H9 (cell line): ENCODE data around the gene SLC52A3. TPM values are rescaled to one million over a fixed set of nuclear protein-coding genes. Genes with fewer than 3 reads are reported as not detected.
A peak's percentile ranks its signal among the peaks of the same experiment; 100 is the strongest.

Source experiments
- DNase-seq: peaks from one replicate; pipeline ENCODE4 v3.0.0-alpha.2; 2017
- H2AFZ ChIP-seq: one replicate; pipeline ENCODE4 v1.6.1; 2013; ENCODE audit warnings: mild to moderate bottlenecking, low read length, control low read depth, moderate library complexity
- H2AK5ac ChIP-seq: 2 replicates; pipeline ENCODE4 v1.6.1; 2013; ENCODE audit warnings: low read length, control low read depth, mixed read lengths; ENCODE audit not compliant: insufficient read length
- H2BK120ac ChIP-seq: one replicate; pipeline ENCODE4 v1.6.1; 2013; ENCODE audit warnings: low read depth, mild to moderate bottlenecking, low read length, control low read depth, inconsistent platforms; ENCODE audit not compliant: poor library complexity, severe bottlenecking
- H2BK12ac ChIP-seq: 2 replicates; pipeline ENCODE4 v1.6.1; 2013; ENCODE audit warnings: low read length, control low read depth, mixed read lengths, low read depth; ENCODE audit not compliant: insufficient read length
- H2BK15ac ChIP-seq: 2 replicates; pipeline ENCODE4 v1.6.1; 2013; ENCODE audit warnings: low read depth, low read length, control low read depth
- H2BK20ac ChIP-seq: one replicate; pipeline ENCODE4 v1.6.1; 2013; ENCODE audit warnings: low read depth, mild to moderate bottlenecking, low read length, control low read depth, inconsistent platforms; ENCODE audit not compliant: poor library complexity, severe bottlenecking
- H2BK5ac ChIP-seq: 2 replicates; pipeline ENCODE4 v1.6.1; 2013; ENCODE audit warnings: low read length, control low read depth, mixed read lengths; ENCODE audit not compliant: insufficient read length
- H3K14ac ChIP-seq: 2 replicates; pipeline ENCODE4 v1.6.1; 2013; ENCODE audit warnings: low read length, control low read depth; ENCODE audit not compliant: insufficient read depth
- H3K18ac ChIP-seq: 2 replicates; pipeline ENCODE4 v1.6.1; 2013; ENCODE audit warnings: low read depth, mild to moderate bottlenecking, mixed read lengths, low read length, control low read depth; ENCODE audit not compliant: insufficient read length
- H3K23ac ChIP-seq: 2 replicates; pipeline ENCODE4 v1.6.1; 2013; ENCODE audit warnings: low read length, control low read depth, mixed read lengths, low read depth; ENCODE audit not compliant: insufficient read length
- H3K23me2 ChIP-seq: 2 replicates; pipeline ENCODE4 v1.6.1; 2013; ENCODE audit warnings: low read depth, mild to moderate bottlenecking, mixed read lengths, low read length, control low read depth; ENCODE audit not compliant: insufficient read length, poor library complexity, severe bottlenecking
- H3K27ac ChIP-seq: 2 replicates; pipeline ENCODE4 v1.5.1; 2013; ENCODE audit warnings: low read length, control low read depth, mixed read lengths, low read depth; ENCODE audit not compliant: insufficient read length
- H3K27me3 ChIP-seq: 2 replicates; pipeline ENCODE4 v1.6.1; 2013; ENCODE audit warnings: low read length, control low read depth, inconsistent platforms; ENCODE audit not compliant: insufficient read depth
- H3K4ac ChIP-seq: 2 replicates; pipeline ENCODE4 v1.6.1; 2013; ENCODE audit warnings: low read depth, mild to moderate bottlenecking, control low read depth, inconsistent platforms, low read length, moderate library complexity
- H3K4me1 ChIP-seq: 2 replicates; pipeline ENCODE4 v1.6.1; 2013; ENCODE audit warnings: low read length, control low read depth, inconsistent platforms; ENCODE audit not compliant: insufficient read depth
- H3K4me2 ChIP-seq: 2 replicates; pipeline ENCODE4 v1.6.1; 2013; ENCODE audit warnings: low read length, control low read depth, mixed read lengths; ENCODE audit not compliant: insufficient read length, insufficient read depth
- H3K56ac ChIP-seq: 2 replicates; pipeline ENCODE4 v1.6.1; 2013; ENCODE audit warnings: low read depth, mild to moderate bottlenecking, mixed read lengths, low read length, control low read depth; ENCODE audit not compliant: insufficient read length
- H3K79me1 ChIP-seq: 2 replicates; pipeline ENCODE4 v1.6.1; 2013; ENCODE audit warnings: low read depth, mild to moderate bottlenecking, moderate library complexity, low read length, control low read depth, inconsistent platforms; ENCODE audit not compliant: insufficient read depth, poor library complexity, severe bottlenecking
- H3K79me2 ChIP-seq: 2 replicates; pipeline ENCODE4 v1.6.1; 2013; ENCODE audit warnings: low read length, control low read depth, inconsistent platforms; ENCODE audit not compliant: insufficient read depth
- H3K9ac ChIP-seq: 2 replicates; pipeline ENCODE4 v1.6.1; 2013; ENCODE audit warnings: low read length, control low read depth, mixed read lengths; ENCODE audit not compliant: insufficient read length; ENCODE audit errors: extremely low read depth
- H3K9me3 ChIP-seq: one replicate; pipeline ENCODE4 v1.6.1; 2013; ENCODE audit warnings: low read depth, low read length, inconsistent platforms; ENCODE audit not compliant: control insufficient read depth
- H3T11ph ChIP-seq: one replicate; pipeline ENCODE4 v1.6.1; 2013; ENCODE audit warnings: mild to moderate bottlenecking, low read length, control low read depth, inconsistent platforms
- H4K20me1 ChIP-seq: one replicate; pipeline ENCODE4 v1.6.1; 2013; ENCODE audit not compliant: control insufficient read depth, insufficient read length, insufficient read depth
- H4K5ac ChIP-seq: 2 replicates; pipeline ENCODE4 v1.6.1; 2013; ENCODE audit warnings: low read depth, mild to moderate bottlenecking, mixed read lengths, low read length, control low read depth; ENCODE audit not compliant: insufficient read length
- H4K8ac ChIP-seq: replicated peaks from 2 replicates; pipeline ENCODE4 v1.6.1; 2013; ENCODE audit warnings: low read length, control low read depth, mixed read lengths, low read depth; ENCODE audit not compliant: insufficient read length
- H4K91ac ChIP-seq: 2 replicates; pipeline ENCODE4 v1.6.1; 2013; ENCODE audit warnings: low read depth, mild to moderate bottlenecking, moderate library complexity, mixed read lengths, low read length, control low read depth; ENCODE audit not compliant: insufficient read length
- H3K27ac Mint-ChIP-seq, 3 experiments: 2 replicates in 2 of 3; 3 replicates in 1 of 3; pipeline ENCODE4 v1.8.0; 2020 to 2021; ENCODE audit warnings: mixed read lengths in 3 of 3, mild to moderate bottlenecking in 1 of 3, moderate library complexity in 1 of 3
- H3K27me3 Mint-ChIP-seq: 2 replicates; pipeline ENCODE4 v1.8.0; 2021; ENCODE audit warnings: low read depth, mild to moderate bottlenecking, moderate library complexity, mixed read lengths
- H3K36me3 Mint-ChIP-seq, 3 experiments: 2 replicates in 2 of 3; 3 replicates in 1 of 3; pipeline ENCODE4 v1.8.0; 2020 to 2021; ENCODE audit warnings: low read depth in 3 of 3, mixed read lengths in 3 of 3; ENCODE audit not compliant: insufficient read depth in 1 of 3
- H3K4me1 Mint-ChIP-seq, 2 experiments: 2 replicates each; pipeline ENCODE4 v1.8.0; 2020; ENCODE audit warnings: mixed read lengths in 2 of 2
- H3K4me3 Mint-ChIP-seq, 2 experiments: 2 replicates in 1 of 2; 3 replicates in 1 of 2; pipeline ENCODE4 v1.8.0; 2020 to 2021; ENCODE audit warnings: mild to moderate bottlenecking in 2 of 2, mixed read lengths in 2 of 2, moderate library complexity in 1 of 2
- H3K9me3 Mint-ChIP-seq, 2 experiments: 2 replicates in 1 of 2; 3 replicates in 1 of 2; pipeline ENCODE4 v1.8.0; 2020; ENCODE audit warnings: mild to moderate bottlenecking in 2 of 2, mixed read lengths in 2 of 2, moderate library complexity in 1 of 2
- CTCF ChIP-seq: fragments of 200-600 bp; sonication (generic); conservative IDR thresholded peaks from 3 replicates; pipeline ENCODE4 v1.8.0; 2021; ENCODE audit warnings: antibody characterized with exemption, mild to moderate bottlenecking
- WGBS: extraction: QIAGEN DNeasy Blood & Tissue Kit; methylation state at CpG from one replicate; pipeline ENCODE4 v1.1.7; 2013; ENCODE audit warnings: missing lambda C conversion rate, low lambda C conversion rate, mixed read lengths; ENCODE audit not compliant: insufficient read length; ENCODE audit errors: extremely low coverage; 5-methylcytosine and 5-hydroxymethylcytosine counted together
- total RNA-seq: library from RNA; stranded (reverse); gene quantifications from 2 replicates; pipeline ENCODE4 v1.2.1, GENCODE V29; 2021

The SLC52A3 gene
- total RNA-seq, 1 experiment from 2014 or later = 3.3 TPM

- no CpG with 5 or more reads among the region's 19 CpGs for WGBS
- H3K27ac Mint-ChIP-seq = no peak overlapping the region
- H3K79me1 ChIP-seq = no peaks in the 10 kb centered on the region
- no peak overlapping the region for H3K27ac ChIP-seq
- H4K20me1 ChIP-seq = no peaks in the 10 kb centered on the region
- H3K4me2 ChIP-seq = no peak overlapping the region
- no peak overlapping the region for H2AFZ ChIP-seq
- H4K91ac ChIP-seq = no peak overlapping the region
- H3K27me3 Mint-ChIP-seq = peaks cover 34% of the 10 kb centered on the region
- peaks cover 21 to 22% of the 10 kb centered on the region in 2 experiments for H3K9me3 Mint-ChIP-seq
- no peak overlapping the region for H2BK15ac ChIP-seq
- no peaks in the 10 kb centered on the region for H3K9me3 ChIP-seq
- DNase-seq = no peak
- H4K5ac ChIP-seq = no peak overlapping the region
- no peaks in the 10 kb centered on the region for H3K79me2 ChIP-seq
- no peak overlapping the region for H2BK5ac ChIP-seq
- H3K4me1 Mint-ChIP-seq = peaks cover 9 to 33% of the 10 kb centered on the region in 2 experiments
- H2BK120ac ChIP-seq = no peak overlapping the region
- no peak overlapping the region for H3K18ac ChIP-seq
- H3K23ac ChIP-seq = no peak overlapping the region
- peaks cover 3% of the 10 kb centered on the region for H3K23me2 ChIP-seq
- H2AK5ac ChIP-seq = no peak overlapping the region
- H4K8ac ChIP-seq = no peak overlapping the region
- no peak overlapping the region for H2BK12ac ChIP-seq
- no peak overlapping the region for H3T11ph ChIP-seq
- H2BK20ac ChIP-seq = no peak overlapping the region
- no peak for TF ChIP-seq CTCF
- no peaks in the 10 kb centered on the region; the same call in 1 of the 2 replicates for H3K4me1 ChIP-seq
- peaks cover 5% of the 10 kb centered on the region; the same call in 1 of the 2 replicates for H3K27me3 ChIP-seq
- H3K36me3 Mint-ChIP-seq = peaks cover 5 to 15% (median 10%) of the 10 kb centered on the region in 3 experiments
- no peak overlapping the region for H3K56ac ChIP-seq
- H3K14ac ChIP-seq = no peak overlapping the region
- H3K9ac ChIP-seq = no peak overlapping the region
- H3K4ac ChIP-seq = no peak overlapping the region
- peak overlapping the region; percentile 35 to 52; a peak in 4 of 5 replicates for H3K4me3 Mint-ChIP-seq
These were observed 57.4 kb downstream of the SLC52A3 start for GRCh38 chr20:710780-711450.

Other genes starting within 250 kb of the SLC52A3 start
- 225 and 229 TPM in 2 replicates for gene CSNK2A1, start 224.7 kb downstream of the SLC52A3 start, total RNA-seq
- 2.0 and 2.7 TPM in 2 replicates for gene TCF15, start 158.2 kb downstream of the SLC52A3 start, total RNA-seq
- 25.7 and 26.2 TPM in 2 replicates for gene SRXN1, start 115.3 kb downstream of the SLC52A3 start, total RNA-seq
- not detected in 2 replicates for gene SCRT2, start 92.7 kb downstream of the SLC52A3 start, total RNA-seq
- gene FAM110A, start 65.2 kb upstream of the SLC52A3 start, total RNA-seq = 10.3 and 11.5 TPM in 2 replicates
- 0.07 and 0.11 TPM in 2 replicates for gene ANGPT4, start 147.8 kb upstream of the SLC52A3 start, total RNA-seq
- gene RSPO4, start 233.8 kb upstream of the SLC52A3 start, total RNA-seq = 5.0 and 6.7 TPM in 2 replicates